NCI-H2196 treated with DMSO at 0.1 percent for 48 hours (cell line): ENCODE data around the gene PLD5.
"Not testable (repeated sequence)": the region's sequence is repeated elsewhere in the genome, so short reads cannot be mapped to it uniquely, and the experiment has no call there.

ENCODE experiments used
- DNase-seq: peaks from one replicate; lab custom pipeline; 2025; ENCODE audit not compliant: unreplicated experiment; lab: John Stamatoyannopoulos, UW

PLD5 gene

DNA sequence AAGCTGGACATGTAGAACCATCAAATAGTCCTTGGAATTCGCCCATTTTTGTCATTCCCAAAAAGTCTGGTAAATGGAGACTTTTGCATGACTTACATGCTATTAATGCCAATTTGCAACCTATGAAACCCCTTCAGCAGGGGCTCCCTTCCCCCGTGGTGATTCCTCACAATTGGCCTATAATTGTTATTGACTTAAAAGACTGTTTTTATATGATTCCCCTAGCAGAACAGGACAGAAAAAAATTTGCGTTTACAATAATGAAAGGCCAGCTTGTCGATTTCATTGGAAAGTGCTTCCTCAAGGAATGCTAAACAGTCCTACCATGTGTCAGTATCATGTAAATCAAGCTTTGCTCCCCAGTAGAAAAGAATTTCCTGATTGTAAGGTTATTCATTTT lies 311.5 kb downstream of the PLD5 start:
- not testable (repeated sequence) for DNase-seq

GRCh38 chr1:242212401-242212800 lies 312.1 kb downstream of the PLD5 start:
- no peak for DNase-seq

DNA sequence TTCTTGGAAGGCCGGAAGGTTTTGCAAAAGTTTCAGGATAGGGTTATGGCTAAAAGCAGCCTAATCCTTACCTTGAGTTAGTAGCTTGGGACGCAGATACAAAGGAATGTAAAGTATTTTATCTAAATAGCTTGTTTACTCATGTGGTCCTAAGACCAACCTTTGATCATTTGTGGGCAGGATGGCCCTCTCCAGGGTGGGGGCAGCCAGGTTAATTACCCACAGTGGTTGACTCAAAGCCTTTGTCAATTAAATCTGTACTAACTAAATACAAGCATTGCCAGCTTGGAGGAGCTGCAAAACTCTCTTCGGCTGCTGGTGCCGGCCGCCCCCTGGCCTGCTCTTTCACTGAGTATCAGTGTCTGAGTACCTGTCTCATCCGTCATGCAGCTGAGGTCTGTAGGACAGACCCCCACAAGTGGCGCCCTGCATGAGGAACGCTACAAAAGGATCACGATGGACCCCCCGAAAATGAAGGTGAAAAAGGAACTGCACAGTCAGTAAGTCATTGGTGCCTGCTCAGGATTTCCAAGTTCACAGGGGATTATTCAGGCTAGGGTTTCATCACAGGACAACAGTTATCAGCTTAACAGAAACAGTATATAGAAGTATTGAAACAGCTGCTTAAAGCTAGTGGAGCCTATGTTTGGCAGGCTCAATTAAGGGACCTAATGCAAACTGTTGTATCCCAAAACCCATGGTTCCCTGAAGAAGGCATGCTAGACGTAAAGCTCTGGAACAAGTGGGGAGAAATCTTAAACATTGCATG lies 313.1 kb downstream of the PLD5 start:
- DNase-seq: no peak

- DNase-seq: not testable (repeated sequence)
These were observed 314.2 kb downstream of the PLD5 start for GRCh38 chr1:242210316-242210715.

- DNase-seq: no peak
These were observed 315.4 kb downstream of the PLD5 start for GRCh38 chr1:242209063-242209462.

DNA sequence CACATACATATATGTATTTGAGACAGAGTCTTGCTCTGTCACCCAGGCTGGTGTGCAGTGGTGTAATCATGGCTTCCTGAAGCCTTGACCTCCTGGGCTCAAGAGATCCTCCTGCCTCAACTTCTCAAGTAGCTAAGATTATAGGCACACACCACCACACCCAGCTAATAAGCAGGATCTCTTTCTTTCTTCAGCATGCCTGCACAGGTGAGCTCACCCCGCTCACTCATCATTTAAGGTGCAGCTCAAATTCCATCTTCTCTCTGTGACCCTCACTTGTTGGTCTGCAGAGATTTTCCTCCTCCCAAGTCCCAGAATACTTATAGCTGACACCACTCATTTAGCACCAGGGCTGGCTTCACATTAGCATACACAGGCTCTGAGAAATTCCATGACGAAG lies 316.5 kb downstream of the PLD5 start:
- DNase-seq: no peak

- no peak for DNase-seq
These were observed 317.5 kb downstream of the PLD5 start for GRCh38 chr1:242206994-242207393.

GRCh38 chr1:242205622-242206489 lies 318.6 kb downstream of the PLD5 start:
- no peak for DNase-seq

GRCh38 chr1:242203262-242203661 lies 321.2 kb downstream of the PLD5 start:
- DNase-seq: no peak

DNA sequence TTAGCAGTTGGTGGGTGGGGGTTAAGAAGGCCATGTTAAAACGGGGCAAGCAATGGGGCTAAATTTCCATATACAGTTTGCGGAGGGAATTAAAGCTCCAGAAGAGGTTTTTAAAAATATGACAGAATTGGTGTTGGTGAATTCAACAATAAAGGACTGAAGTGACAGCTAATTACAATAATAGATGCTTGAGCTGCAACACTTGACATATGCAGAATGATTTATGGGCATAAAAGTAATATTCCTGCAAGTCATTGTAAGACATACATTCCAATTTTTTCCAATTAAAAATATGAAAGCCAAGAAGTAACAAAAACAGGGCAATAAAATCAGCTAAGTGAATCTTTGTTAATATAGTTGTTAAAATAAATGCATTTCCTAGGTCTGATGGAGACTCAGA lies 323.4 kb downstream of the PLD5 start:
- DNase-seq: no peak

- no peak for DNase-seq
These were observed 324.6 kb downstream of the PLD5 start for GRCh38 chr1:242199776-242200458.

DNA sequence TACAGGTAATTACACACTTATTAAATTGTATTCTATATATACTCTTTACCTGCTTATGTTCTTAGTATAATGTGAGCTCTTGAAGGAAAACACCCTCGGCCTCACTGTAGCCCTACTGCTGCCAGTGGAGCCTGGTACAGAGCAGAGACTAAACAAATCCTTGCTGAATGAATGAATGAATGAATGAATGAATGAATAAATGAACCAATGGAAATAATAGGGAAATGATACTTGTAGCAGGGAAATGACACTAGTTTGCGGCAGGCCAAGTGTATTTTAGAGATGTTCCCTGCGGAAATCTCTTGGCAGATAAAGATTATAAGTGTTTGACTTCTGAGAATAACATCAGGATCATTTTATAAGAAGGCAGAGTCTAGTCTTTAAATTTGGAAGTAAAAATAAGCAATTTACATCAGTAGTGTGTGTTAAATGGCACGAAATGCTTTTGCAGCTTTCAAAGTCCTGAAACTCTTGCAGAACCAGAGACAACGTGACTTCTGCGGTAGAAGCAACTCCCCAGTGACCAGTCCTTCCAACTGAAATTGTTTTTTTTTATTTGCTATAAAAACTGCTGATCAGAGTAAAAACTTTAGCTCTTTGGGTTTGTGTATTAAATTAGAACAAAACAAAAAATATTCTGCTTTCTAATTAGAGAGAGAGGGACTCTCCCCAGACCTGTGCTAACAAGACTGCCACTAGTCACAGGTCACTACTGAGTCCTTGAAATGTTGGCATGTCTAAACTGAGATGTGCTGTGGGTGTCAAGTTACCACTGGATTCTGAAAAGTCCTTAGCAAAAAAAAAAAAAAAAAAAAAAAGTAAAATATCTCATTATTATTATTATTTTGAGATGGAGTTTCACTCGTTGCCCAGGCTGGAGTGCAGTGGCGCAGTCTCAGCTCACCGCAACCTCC lies 326.3 kb downstream of the PLD5 start:
- no peak for DNase-seq

GRCh38 chr1:242196914-242197313 lies 327.6 kb downstream of the PLD5 start:
- DNase-seq: no peak

GRCh38 chr1:242196101-242196500 lies 328.4 kb downstream of the PLD5 start:
- no peak for DNase-seq

- DNase-seq: no peak
These were observed 334.9 kb downstream of the PLD5 start for GRCh38 chr1:242189591-242189990.

DNA sequence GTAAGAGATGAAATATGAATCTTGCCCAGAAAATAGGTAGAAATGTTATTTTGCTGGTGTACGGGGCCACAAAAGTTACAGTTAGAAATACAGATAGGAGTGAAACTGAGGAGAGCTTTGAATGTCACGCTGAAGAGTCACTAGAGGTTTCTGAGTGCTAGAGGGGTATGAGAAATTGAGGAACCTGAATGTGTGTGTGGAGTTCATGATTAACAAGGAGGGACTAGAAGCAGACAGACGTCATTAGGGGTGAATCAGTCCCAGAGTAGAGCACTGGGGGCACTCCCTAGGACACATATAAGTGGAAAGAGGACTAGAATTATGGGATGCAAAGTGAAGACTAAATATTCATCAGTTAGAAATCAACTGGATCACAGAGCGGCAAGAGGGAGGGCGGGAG lies 336.7 kb downstream of the PLD5 start:
- DNase-seq: no peak

GRCh38 chr1:242187171-242187570 lies 337.3 kb downstream of the PLD5 start:
- DNase-seq: no peak

- DNase-seq: no peak
These were observed 338.8 kb downstream of the PLD5 start for GRCh38 chr1:242185731-242186130.

- no peak for DNase-seq
These were observed 339.5 kb downstream of the PLD5 start for GRCh38 chr1:242184955-242185354.

DNA sequence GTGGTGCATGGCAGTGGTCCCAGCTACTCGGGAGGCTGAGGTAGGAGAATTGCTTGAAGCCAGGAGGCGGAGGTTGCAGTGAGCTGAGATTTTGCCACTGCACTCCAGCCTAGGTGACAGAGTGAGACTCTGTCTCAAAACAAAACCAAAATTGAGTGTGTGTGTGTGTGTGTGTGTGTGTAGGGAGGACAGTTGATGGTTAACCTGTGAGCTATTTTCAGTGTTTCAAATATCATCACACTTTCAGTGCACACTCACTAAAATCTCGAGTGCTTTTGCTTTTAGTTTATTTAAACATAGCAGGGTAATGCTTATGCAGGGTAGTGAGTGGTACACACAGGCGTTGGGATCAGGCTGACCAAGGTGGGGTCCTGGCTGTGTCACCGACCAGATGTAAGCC lies 344.7 kb downstream of the PLD5 start:
- DNase-seq: not testable (repeated sequence)
